Myocyte (in vitro differentiated cells): ENCODE results near the gene PDILT. TPM values are rescaled to one million over a fixed set of nuclear protein-coding genes. Genes with fewer than 3 reads are reported as not detected.

Experiments
- DNase-seq: peaks from one replicate; pipeline ENCODE4 v3.0.0-alpha.2; 2012; ENCODE audit warnings: low read depth
- total RNA-seq: library from RNA; depleted of rRNA; stranded (reverse); fragments of >200 nt; gene quantifications from 2 replicates; pipeline ENCODE4 v1.2.3, GENCODE V29; 2014

The PDILT gene
- total RNA-seq, 1 donor from 2014 or later: not detected

- DNase-seq: no peak
Measured at GRCh38 chr16:20402651-20403050, 1.9 kb downstream of the PDILT start.

- no peak for DNase-seq
Measured at GRCh38 chr16:20401475-20402016, 3.0 kb downstream of the PDILT start.

GRCh38 chr16:20401066-20401465 is 3.5 kb downstream of the PDILT start:
- no peak for DNase-seq

- DNase-seq: no peak
Measured at GRCh38 chr16:20399185-20399584, 5.4 kb downstream of the PDILT start.

GRCh38 chr16:20398603-20399002 is 5.9 kb downstream of the PDILT start:
- DNase-seq: no peak

- DNase-seq: no peak
Measured at GRCh38 chr16:20397468-20398074, 7.0 kb downstream of the PDILT start.

- DNase-seq: no peak
Measured at GRCh38 chr16:20396846-20397467, 7.6 kb downstream of the PDILT start.

- no peak for DNase-seq
Measured at GRCh38 chr16:20395946-20396345, 8.6 kb downstream of the PDILT start.

- no peak for DNase-seq
Measured at GRCh38 chr16:20393801-20394577, 10.5 kb downstream of the PDILT start.

- DNase-seq: no peak
Measured at GRCh38 chr16:20391045-20391444, 13.5 kb downstream of the PDILT start.

- no peak for DNase-seq
Measured at GRCh38 chr16:20388854-20389253, 15.7 kb downstream of the PDILT start.

GRCh38 chr16:20387978-20388377 is 16.6 kb downstream of the PDILT start:
- DNase-seq: no peak

GRCh38 chr16:20385844-20386832 is 18.4 kb downstream of the PDILT start:
- peak; percentile 50 for DNase-seq

GRCh38 chr16:20383106-20384029 is 21.2 kb downstream of the PDILT start:
- DNase-seq: peak; percentile 70

- no peak for DNase-seq
Measured at GRCh38 chr16:20382202-20382948, 22.2 kb downstream of the PDILT start.

GRCh38 chr16:20380782-20381181 is 23.8 kb downstream of the PDILT start:
- DNase-seq: no peak

GRCh38 chr16:20377181-20377580 is 27.4 kb downstream of the PDILT start:
- no peak for DNase-seq

- no peak for DNase-seq
Measured at GRCh38 chr16:20372701-20373100, 31.8 kb downstream of the PDILT start.

GRCh38 chr16:20369452-20370054 is 35.0 kb downstream of the PDILT start:
- no peak for DNase-seq
